Muscle layer of colon (tissue), 2 donors: Measurements from ENCODE around the gene HINT1.

Experiments
- H3K27ac ChIP-seq: one replicate; pipeline ENCODE4 v1.7.0; 2013; ENCODE audit warnings: low read depth, mild to moderate bottlenecking, low read length, moderate library complexity
- H3K27me3 ChIP-seq, 2 donors: one replicate each; pipeline ENCODE4 v1.7.0; 2013; ENCODE audit warnings: low read length in 2 of 2, mild to moderate bottlenecking in 2 of 2; ENCODE audit not compliant: insufficient read depth in 2 of 2, control insufficient read depth in 1 of 2
- H3K36me3 ChIP-seq: one replicate; pipeline ENCODE4 v1.7.0; 2013; ENCODE audit warnings: mild to moderate bottlenecking, low read length; ENCODE audit not compliant: insufficient read depth
- H3K4me1 ChIP-seq: one replicate; pipeline ENCODE4 v1.7.0; 2013; ENCODE audit warnings: mild to moderate bottlenecking, low read length; ENCODE audit not compliant: insufficient read depth
- H3K4me3 ChIP-seq, 2 donors: one replicate each; pipeline ENCODE4 v1.7.0; 2013; ENCODE audit warnings: low read length in 2 of 2, low read depth in 1 of 2, mild to moderate bottlenecking in 1 of 2, moderate library complexity in 1 of 2
- H3K9ac ChIP-seq: one replicate; pipeline ENCODE4 v1.7.0; 2013; ENCODE audit warnings: low read length
- H3K9me3 ChIP-seq: one replicate; pipeline ENCODE4 v1.7.0; 2013; ENCODE audit warnings: mild to moderate bottlenecking, low read length
- donor health status: abdominal sarcoma.
- donor health status: Adenocarcinoma of cecum.

The HINT1 gene

DNA sequence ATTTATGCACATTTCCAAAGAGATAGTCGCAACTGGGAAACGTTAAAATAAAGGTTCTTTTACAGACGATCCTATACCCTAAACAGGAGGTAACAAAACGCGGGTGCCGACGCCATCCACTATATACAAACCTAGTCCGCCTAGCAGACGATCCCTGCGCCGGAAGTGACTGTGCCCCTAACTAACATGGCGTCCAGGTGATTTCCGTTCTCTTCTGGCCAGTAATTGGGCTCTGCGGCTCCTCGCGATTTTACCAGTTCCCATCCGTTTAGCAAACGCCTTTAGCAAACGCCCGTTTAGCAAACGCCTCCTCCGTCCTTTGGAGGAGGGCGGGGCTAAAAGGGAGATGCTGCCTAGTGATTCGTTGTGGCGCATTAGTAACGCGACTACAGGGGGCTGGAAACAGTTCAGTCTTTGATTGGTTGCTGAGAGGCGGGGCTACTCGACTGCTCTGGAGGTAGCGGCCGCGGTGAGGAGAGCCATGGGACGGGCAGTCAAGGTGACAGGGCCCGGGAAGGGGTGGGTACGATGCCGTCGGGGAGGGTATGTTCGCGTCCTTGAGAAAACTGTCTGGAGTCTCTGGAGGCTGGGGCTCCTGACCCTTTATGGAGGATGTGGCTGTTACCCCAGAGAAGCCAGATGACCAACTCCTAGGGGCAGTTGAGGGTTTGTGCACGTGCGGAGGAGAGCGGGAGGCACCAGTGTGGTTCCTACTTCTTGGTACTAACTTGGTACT is 5.7 kb upstream of the HINT1 start, which contains the start of gene LYRM7:
TSS of gene LYRM7 (plus strand) at position 405 of the 736 bp plus-strand sequence. CDS start at position 482, 77 bp downstream.
- no peaks in the 10 kb centered on the region for H3K9me3 ChIP-seq
- no peaks in the 10 kb centered on the region for H3K27me3 ChIP-seq
- no peaks in the 10 kb centered on the region for H3K36me3 ChIP-seq
- peak within 1 kb of the TSS; percentile 66 for H3K9ac ChIP-seq
- H3K27ac ChIP-seq, result peak within 1 kb of the TSS; percentile 87
- H3K4me1 ChIP-seq, result peaks cover 16% of the 10 kb centered on the region
- H3K4me3 ChIP-seq, result peak within 1 kb of the TSS; percentile 49 to 74

GRCh38 chr5:131169810-131170539 is 4.9 kb upstream of the HINT1 start:
- no peaks in the 10 kb centered on the region for H3K36me3 ChIP-seq
- H3K9ac ChIP-seq, result peak overlapping the region; percentile 66
- H3K4me3 ChIP-seq, result peak overlapping the region; percentile 49 to 74
- H3K27me3 ChIP-seq, result no peaks in the 10 kb centered on the region
- peak overlapping the region; percentile 87 for H3K27ac ChIP-seq
- peaks cover 20% of the 10 kb centered on the region for H3K4me1 ChIP-seq
- no peaks in the 10 kb centered on the region for H3K9me3 ChIP-seq

DNA sequence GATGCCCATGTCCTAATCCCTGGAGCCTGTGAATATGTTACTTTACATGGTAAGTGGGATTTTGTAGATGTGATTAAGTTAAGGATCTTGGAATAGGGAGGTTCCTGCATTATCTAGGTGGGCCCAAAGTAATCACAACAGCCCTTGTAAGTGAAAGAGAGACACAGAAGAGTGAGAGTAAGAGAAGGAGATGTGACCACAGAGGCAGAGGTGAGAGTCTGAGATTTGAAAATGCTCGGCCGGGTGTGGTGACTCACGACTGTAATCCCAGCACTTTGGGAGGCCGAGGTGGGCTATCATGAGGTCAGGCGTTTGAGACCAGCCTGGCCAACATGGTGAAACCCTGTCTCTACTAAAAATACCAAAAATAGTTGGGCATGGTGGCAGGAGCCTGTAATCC is 2.6 kb upstream of the HINT1 start:
- H3K27ac ChIP-seq, result no peak overlapping the region
- H3K9ac ChIP-seq, result no peak overlapping the region
- H3K4me3 ChIP-seq, result no peak overlapping the region
- H3K36me3 ChIP-seq, result no peaks in the 10 kb centered on the region
- peaks cover 29% of the 10 kb centered on the region for H3K4me1 ChIP-seq
- H3K9me3 ChIP-seq, result no peaks in the 10 kb centered on the region
- H3K27me3 ChIP-seq, result no peaks in the 10 kb centered on the region

- Histone ChIP-seq H3K27ac (peak overlapping the region; percentile 91), H3K27me3 (no peaks in the 10 kb centered on the region), H3K9ac (peak overlapping the region; percentile 91), H3K9me3 (no peaks in the 10 kb centered on the region), H3K4me1 (peaks cover 16% of the 10 kb centered on the region), H3K36me3 (peaks cover 17% of the 10 kb centered on the region), H3K4me3 (peak overlapping the region; percentile 80 to 90)
Observed at GRCh38 chr5:131164191-131165118, 601 bp downstream of the HINT1 start.

- Histone ChIP-seq H3K9me3 (no peaks in the 10 kb centered on the region), H3K9ac (peak overlapping the region; percentile 91), H3K4me1 (peaks cover 16% of the 10 kb centered on the region), H3K36me3 (peaks cover 21% of the 10 kb centered on the region), H3K4me3 (peak overlapping the region; percentile 80 to 90), H3K27ac (peak overlapping the region; percentile 91), H3K27me3 (no peaks in the 10 kb centered on the region)
Observed at GRCh38 chr5:131163276-131164119, 1.6 kb downstream of the HINT1 start.

DNA sequence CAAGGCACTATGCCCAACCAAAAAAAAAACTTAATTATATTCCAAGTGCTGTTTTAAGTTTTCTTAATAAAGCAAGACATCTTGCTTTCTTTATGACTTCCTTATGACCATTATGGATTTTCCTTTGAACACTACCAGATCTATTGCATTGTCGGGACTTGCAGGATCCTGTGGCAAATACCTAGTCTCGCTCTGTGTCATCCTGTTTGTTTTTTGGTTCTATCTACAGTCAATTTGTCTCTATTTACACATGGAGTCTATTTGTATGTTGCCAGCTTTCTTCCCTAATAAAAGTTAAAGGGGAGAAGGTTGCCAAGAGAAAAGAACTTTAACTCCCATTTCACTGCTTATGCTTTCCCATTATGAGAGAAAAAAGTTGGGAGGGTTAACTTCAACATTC is 4.9 kb downstream of the HINT1 start:
- no peaks in the 10 kb centered on the region for H3K27me3 ChIP-seq
- no peak overlapping the region for H3K27ac ChIP-seq
- peaks cover 9% of the 10 kb centered on the region for H3K4me1 ChIP-seq
- no peak overlapping the region for H3K9ac ChIP-seq
- H3K36me3 ChIP-seq, result peaks cover 29% of the 10 kb centered on the region
- H3K4me3 ChIP-seq, result no peak overlapping the region
- H3K9me3 ChIP-seq, result no peaks in the 10 kb centered on the region

DNA sequence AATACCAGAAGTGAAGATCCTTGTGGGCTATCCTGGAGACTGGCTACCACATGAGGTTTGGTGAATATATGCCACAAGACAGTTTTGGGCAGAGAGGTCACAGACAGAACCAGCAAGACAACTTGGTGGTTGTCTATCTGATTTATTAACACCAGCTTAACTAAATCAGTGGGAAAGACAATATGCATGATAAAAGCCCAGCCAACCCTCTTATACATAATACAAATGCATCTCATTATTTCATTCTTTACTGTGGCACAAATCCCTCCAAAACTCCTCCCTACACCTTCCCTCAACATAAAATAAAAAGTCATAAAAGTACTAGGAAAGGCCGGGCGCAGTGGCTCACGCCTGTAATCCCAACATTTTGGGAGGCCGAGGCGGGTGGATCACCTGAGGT is 8.1 kb downstream of the HINT1 start:
- H3K9me3 ChIP-seq, result no peaks in the 10 kb centered on the region
- no peaks in the 10 kb centered on the region for H3K27me3 ChIP-seq
- H3K9ac ChIP-seq, result no peak overlapping the region
- H3K36me3 ChIP-seq, result peaks cover 29% of the 10 kb centered on the region
- H3K4me1 ChIP-seq, result no peaks in the 10 kb centered on the region
- no peak overlapping the region for H3K4me3 ChIP-seq
- no peak overlapping the region for H3K27ac ChIP-seq

DNA sequence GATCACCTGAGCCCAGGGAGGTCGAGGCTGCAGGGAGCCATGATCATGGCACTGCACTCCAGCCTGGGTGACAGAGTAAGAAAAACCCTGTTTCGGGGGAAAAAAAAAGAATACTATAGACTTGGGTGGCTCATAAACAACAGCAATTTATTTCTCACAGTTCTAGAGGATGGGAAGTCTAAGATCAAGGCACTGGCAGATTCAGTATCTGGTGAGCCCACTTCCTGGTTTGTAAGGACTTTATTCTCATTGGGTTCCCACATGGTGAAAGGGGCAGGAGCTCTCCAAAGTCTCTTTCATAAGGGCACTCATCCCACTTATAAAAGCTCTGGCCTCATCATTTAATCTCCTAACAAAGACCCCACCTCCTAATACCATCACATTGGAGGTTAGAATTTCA is 8.7 kb downstream of the HINT1 start:
- no peaks in the 10 kb centered on the region for H3K9me3 ChIP-seq
- H3K36me3 ChIP-seq, result peaks cover 28% of the 10 kb centered on the region
- no peak overlapping the region for H3K9ac ChIP-seq
- H3K4me3 ChIP-seq, result no peak overlapping the region
- no peaks in the 10 kb centered on the region for H3K27me3 ChIP-seq
- H3K27ac ChIP-seq, result no peak overlapping the region
- no peaks in the 10 kb centered on the region for H3K4me1 ChIP-seq

GRCh38 chr5:131151216-131151615 is 13.8 kb downstream of the HINT1 start:
- Histone ChIP-seq H3K4me1 (no peaks in the 10 kb centered on the region), H3K27me3 (no peaks in the 10 kb centered on the region), H3K27ac (no peak overlapping the region), H3K9me3 (no peaks in the 10 kb centered on the region), H3K9ac (no peak overlapping the region), H3K4me3 (no peak overlapping the region), H3K36me3 (no peaks in the 10 kb centered on the region)

- no peak overlapping the region for H3K4me3 ChIP-seq
- H3K27me3 ChIP-seq, result no peaks in the 10 kb centered on the region
- H3K9ac ChIP-seq, result no peak overlapping the region
- H3K36me3 ChIP-seq, result no peaks in the 10 kb centered on the region
- no peak overlapping the region for H3K27ac ChIP-seq
- no peaks in the 10 kb centered on the region for H3K4me1 ChIP-seq
- H3K9me3 ChIP-seq, result no peaks in the 10 kb centered on the region
Observed at GRCh38 chr5:131150408-131150807, 14.6 kb downstream of the HINT1 start.
